ENCODE data around the gene BLOC1S4.

DNA sequence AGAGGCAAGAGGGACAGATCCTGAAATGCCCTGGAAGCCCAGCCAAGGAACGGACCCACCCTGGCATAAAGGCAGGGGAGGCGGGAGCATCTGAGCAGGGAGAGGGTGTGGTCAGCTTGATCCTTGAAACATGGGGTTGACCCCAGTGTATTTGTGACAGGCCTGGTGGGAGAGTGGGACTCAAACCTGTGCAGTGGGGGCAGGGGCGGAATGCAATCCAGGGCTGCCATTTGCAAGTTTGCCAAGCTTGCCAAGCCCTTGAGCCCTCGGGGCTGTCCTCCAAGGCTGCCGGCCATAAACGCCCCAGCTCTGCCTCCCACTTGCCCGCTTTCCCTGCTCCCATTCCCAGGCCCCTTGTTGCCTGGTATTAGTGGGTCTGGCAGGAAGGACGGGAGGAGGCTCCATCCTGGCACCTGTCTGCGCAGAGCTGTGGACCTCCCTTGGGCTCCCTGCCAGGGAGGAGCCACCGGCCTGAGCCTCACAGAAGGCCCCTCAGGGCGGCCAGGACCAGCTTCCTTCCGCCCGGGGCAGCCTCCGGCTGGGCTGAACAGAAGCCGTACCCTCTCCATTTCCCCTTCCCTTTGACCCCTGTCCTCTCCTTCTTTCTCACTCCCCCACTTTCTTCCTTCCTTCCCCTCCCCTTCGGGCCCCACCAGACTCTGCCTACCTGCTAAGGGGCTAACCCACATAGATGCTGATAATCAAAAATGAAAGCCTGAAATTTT, 21.6 kb upstream of the BLOC1S4 start:
- TF ChIP-seq POLR2AphosphoS5 (IDR thresholded peaks at IDR 0.05): no peak
- TF ChIP-seq, protein P1, sequence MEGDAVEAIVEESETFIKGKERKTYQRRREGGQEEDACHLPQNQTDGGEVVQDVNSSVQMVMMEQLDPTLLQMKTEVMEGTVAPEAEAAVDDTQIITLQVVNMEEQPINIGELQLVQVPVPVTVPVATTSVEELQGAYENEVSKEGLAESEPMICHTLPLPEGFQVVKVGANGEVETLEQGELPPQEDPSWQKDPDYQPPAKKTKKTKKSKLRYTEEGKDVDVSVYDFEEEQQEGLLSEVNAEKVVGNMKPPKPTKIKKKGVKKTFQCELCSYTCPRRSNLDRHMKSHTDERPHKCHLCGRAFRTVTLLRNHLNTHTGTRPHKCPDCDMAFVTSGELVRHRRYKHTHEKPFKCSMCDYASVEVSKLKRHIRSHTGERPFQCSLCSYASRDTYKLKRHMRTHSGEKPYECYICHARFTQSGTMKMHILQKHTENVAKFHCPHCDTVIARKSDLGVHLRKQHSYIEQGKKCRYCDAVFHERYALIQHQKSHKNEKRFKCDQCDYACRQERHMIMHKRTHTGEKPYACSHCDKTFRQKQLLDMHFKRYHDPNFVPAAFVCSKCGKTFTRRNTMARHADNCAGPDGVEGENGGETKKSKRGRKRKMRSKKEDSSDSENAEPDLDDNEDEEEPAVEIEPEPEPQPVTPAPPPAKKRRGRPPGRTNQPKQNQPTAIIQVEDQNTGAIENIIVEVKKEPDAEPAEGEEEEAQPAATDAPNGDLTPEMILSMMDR (IDR thresholded peaks at IDR 0.05): no peak
